KMS-11 (cell line): ENCODE measurements around the gene FARS2.

ENCODE experiments used
- H2AFZ ChIP-seq: fragments of 200-600 bp; sonication (generic); 2 replicates; pipeline ENCODE4 v1.6.1; 2016; ENCODE audit warnings: antibody characterized with exemption, mixed run types, low read depth
- H3K27ac ChIP-seq: fragments of 200-600 bp; sonication (generic); 2 replicates; pipeline ENCODE4 v1.6.1; 2016; ENCODE audit warnings: mild to moderate bottlenecking, mixed run types
- H3K27me3 ChIP-seq: fragments of 200-600 bp; sonication (generic); 2 replicates; pipeline ENCODE4 v1.6.1; 2017; ENCODE audit warnings: mild to moderate bottlenecking, low read depth, mixed run types, moderate library complexity; ENCODE audit not compliant: insufficient read depth
- H3K36me3 ChIP-seq: fragments of 200-600 bp; sonication (generic); 2 replicates; pipeline ENCODE4 v1.6.1; 2017; ENCODE audit warnings: mild to moderate bottlenecking, mixed run types; ENCODE audit not compliant: insufficient read depth
- H3K4me1 ChIP-seq: fragments of 200-600 bp; sonication (generic); 2 replicates; pipeline ENCODE4 v1.6.1; 2016; ENCODE audit warnings: mild to moderate bottlenecking, low read depth, mixed run types; ENCODE audit not compliant: poor library complexity, severe bottlenecking
- H3K4me2 ChIP-seq: fragments of 200-600 bp; sonication (generic); 2 replicates; pipeline ENCODE4 v1.7.0; 2016; ENCODE audit warnings: mild to moderate bottlenecking, mixed run types
- H3K4me3 ChIP-seq: fragments of 200-600 bp; sonication (generic); IDR thresholded peaks from 2 replicates; pipeline ENCODE4 v1.6.1; 2017; ENCODE audit warnings: low read depth, low read length, mixed read lengths; ENCODE audit not compliant: insufficient read depth
- H3K79me2 ChIP-seq: fragments of 200-600 bp; sonication (generic); 2 replicates; pipeline ENCODE4 v1.6.1; 2016; ENCODE audit warnings: low read depth, mixed run types; ENCODE audit not compliant: insufficient read depth
- H3K9ac ChIP-seq: fragments of 200-600 bp; sonication (generic); 2 replicates; pipeline ENCODE4 v1.6.1; 2016; ENCODE audit warnings: mild to moderate bottlenecking, mixed run types
- H4K20me1 ChIP-seq: fragments of 200-600 bp; sonication (generic); 2 replicates; pipeline ENCODE4 v1.6.1; 2016; ENCODE audit warnings: mild to moderate bottlenecking, mixed run types; ENCODE audit not compliant: insufficient read depth
- TF ChIP-seq, protein P1 (sequence below): fragments of 200-600 bp; sonication (generic); conservative IDR thresholded peaks from 2 replicates; pipeline ENCODE4 v1.6.1; 2017; ENCODE audit warnings: low read depth, mild to moderate bottlenecking, antibody characterized with exemption, low read length, moderate library complexity, mixed read lengths

FARS2 gene

DNA sequence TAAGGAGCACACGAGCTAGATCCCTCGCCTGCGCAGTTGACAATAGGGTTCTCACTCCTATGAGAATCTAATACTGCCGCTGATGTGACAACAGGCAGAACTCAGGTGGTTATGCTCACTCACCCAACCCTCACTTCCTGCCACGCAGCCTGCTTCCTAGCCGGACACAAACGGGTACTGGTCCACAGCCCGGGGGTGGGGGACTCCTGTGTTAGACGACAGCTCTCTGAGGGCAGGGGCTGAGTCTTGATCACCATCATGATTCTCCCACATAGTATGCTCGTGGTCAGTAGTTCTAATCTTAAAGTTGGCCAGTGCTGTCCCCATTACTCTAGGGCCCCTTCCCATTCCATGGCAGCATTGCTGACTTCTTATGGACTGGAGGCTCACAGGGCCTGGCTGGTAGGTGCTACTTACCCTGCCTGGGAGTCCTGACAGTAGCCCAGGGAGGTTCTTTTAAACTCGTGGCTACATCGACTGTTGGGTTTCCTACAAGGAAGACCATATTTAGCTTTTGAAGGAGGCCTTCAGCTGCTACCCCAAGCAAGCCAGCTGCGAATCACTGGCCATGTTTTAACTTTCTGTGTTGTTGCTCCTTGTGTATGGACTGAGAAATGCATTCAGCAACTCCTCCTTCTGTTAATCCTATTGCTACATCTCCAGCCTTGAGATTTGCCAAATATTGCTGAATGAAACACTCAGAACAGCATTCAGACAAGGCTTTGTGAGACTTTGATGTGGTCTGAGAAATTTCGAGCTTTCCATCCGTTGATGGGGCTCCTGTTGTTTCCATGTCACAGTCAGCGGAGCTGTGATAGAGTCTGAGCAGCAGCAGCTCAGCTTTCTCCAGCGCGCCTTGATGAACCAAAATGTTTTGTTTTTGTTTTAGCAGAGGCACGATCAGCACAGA, 445.1 kb downstream of the FARS2 start:
- Histone ChIP-seq H4K20me1 (no peaks in the 10 kb centered on the region), H3K4me1 (no peaks in the 10 kb centered on the region), H3K79me2 (no peaks in the 10 kb centered on the region), H3K9ac (no peak overlapping the region), H3K27ac (no peak overlapping the region), H3K36me3 (no peaks in the 10 kb centered on the region), H2AFZ (no peak overlapping the region), H3K4me2 (no peak overlapping the region), H3K4me3 (no peak overlapping the region), H3K27me3 (no peaks in the 10 kb centered on the region)
- TF ChIP-seq, protein P1, sequence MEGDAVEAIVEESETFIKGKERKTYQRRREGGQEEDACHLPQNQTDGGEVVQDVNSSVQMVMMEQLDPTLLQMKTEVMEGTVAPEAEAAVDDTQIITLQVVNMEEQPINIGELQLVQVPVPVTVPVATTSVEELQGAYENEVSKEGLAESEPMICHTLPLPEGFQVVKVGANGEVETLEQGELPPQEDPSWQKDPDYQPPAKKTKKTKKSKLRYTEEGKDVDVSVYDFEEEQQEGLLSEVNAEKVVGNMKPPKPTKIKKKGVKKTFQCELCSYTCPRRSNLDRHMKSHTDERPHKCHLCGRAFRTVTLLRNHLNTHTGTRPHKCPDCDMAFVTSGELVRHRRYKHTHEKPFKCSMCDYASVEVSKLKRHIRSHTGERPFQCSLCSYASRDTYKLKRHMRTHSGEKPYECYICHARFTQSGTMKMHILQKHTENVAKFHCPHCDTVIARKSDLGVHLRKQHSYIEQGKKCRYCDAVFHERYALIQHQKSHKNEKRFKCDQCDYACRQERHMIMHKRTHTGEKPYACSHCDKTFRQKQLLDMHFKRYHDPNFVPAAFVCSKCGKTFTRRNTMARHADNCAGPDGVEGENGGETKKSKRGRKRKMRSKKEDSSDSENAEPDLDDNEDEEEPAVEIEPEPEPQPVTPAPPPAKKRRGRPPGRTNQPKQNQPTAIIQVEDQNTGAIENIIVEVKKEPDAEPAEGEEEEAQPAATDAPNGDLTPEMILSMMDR = no peak

DNA sequence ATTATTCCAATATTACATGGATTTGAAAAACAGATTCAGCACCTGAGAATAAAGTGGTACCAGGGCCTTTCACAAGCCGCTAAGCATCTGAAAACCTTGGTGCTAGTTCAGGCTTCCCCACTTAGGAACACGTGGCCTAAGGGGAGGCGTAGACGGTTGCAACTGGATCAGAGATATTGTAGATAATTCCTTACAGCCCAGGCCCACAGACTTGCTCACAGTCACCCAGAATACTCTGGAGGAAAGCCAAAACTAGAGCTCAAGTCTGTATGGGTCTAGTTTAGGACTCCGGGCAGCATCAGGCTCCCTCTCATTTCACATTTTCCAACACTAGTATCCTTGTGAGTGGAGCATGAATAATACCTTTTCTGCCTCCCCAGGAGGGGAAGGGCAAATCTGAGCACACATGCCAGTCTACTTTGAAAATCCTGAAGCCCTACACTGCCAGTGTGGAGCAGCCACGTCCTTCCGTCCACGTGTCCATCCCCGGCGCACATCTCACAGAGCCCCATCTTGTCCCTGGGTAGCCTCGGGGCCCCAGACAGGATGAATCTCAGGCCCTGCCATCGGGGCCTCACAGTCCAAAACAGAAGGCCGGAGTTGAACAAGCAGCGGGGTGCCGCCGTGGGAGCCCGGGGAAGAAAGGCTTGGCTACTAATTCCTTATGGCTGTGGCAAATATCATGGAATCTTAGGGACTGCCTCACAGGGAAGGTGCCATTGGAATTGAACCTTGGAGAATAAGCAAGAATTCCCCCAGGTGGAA, 446.1 kb downstream of the FARS2 start:
- TF ChIP-seq, protein P1 = no peak
- Histone ChIP-seq H3K79me2 (no peaks in the 10 kb centered on the region), H2AFZ (no peak overlapping the region), H3K9ac (no peak overlapping the region), H3K27ac (no peak overlapping the region), H3K4me2 (no peak overlapping the region), H4K20me1 (no peaks in the 10 kb centered on the region), H3K4me3 (no peak overlapping the region), H3K36me3 (no peaks in the 10 kb centered on the region), H3K4me1 (no peaks in the 10 kb centered on the region), H3K27me3 (no peaks in the 10 kb centered on the region)

DNA sequence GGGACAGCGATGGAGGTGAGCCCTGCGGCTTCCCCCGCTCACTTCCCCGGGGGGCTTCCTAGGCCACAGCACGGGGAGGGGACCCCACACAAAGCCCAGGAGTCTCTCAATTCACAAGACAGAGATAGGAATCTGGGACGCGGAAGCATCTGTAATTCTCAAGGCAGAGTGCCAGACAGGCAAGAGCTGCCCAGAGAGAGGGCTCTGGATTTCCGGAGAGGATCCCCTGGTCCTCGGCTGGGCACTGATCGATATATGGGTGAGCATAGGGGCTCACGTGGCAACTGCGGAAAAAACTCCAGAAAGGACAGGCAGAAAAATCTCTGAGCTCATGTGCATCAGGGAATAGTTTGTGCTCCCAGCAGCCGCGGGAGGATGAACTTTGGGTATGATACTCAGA, 449.2 kb downstream of the FARS2 start:
- Histone ChIP-seq H3K9ac (no peak overlapping the region), H3K79me2 (no peaks in the 10 kb centered on the region), H3K4me2 (no peak overlapping the region), H3K36me3 (no peaks in the 10 kb centered on the region), H3K4me3 (no peak overlapping the region), H3K4me1 (no peaks in the 10 kb centered on the region), H2AFZ (no peak overlapping the region), H3K27ac (no peak overlapping the region), H4K20me1 (no peaks in the 10 kb centered on the region), H3K27me3 (no peaks in the 10 kb centered on the region)
- TF ChIP-seq, protein P1 = no peak

DNA sequence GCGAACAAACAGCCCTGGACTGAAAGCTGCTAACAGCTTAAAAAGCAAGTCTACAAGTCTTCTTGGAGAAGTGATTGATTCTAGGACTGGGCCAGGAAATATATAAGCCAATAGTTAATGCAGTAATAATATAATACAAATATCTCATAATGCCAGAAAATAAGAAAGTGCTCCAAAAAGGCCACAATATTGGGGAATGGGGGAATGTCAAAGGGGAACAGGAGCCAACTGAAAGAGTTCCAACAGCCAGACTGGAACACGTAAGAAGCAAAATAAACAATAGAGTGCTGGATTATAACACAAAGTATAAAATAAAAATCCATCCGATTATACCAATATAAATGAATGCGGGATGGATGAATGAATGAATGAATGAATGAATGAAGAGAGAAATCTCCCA, 449.6 kb downstream of the FARS2 start:
- TF ChIP-seq, protein P1 = no peak
- H3K9ac ChIP-seq = no peak overlapping the region
- H3K4me1 ChIP-seq = no peaks in the 10 kb centered on the region
- no peaks in the 10 kb centered on the region for H3K36me3 ChIP-seq
- no peaks in the 10 kb centered on the region for H3K27me3 ChIP-seq
- no peak overlapping the region for H3K4me3 ChIP-seq
- no peak overlapping the region for H3K27ac ChIP-seq
- H3K4me2 ChIP-seq = no peak overlapping the region
- no peaks in the 10 kb centered on the region for H4K20me1 ChIP-seq
- no peak overlapping the region for H2AFZ ChIP-seq
- no peaks in the 10 kb centered on the region for H3K79me2 ChIP-seq
